Kidney tubule cell (primary cell): ENCODE measurements around the gene ADAT2.

Experiments used
- DNase-seq: peaks from one replicate; pipeline ENCODE4 v3.0.0-alpha.2; 2018; ENCODE audit warnings: low spot score

Gene ADAT2

DNA sequence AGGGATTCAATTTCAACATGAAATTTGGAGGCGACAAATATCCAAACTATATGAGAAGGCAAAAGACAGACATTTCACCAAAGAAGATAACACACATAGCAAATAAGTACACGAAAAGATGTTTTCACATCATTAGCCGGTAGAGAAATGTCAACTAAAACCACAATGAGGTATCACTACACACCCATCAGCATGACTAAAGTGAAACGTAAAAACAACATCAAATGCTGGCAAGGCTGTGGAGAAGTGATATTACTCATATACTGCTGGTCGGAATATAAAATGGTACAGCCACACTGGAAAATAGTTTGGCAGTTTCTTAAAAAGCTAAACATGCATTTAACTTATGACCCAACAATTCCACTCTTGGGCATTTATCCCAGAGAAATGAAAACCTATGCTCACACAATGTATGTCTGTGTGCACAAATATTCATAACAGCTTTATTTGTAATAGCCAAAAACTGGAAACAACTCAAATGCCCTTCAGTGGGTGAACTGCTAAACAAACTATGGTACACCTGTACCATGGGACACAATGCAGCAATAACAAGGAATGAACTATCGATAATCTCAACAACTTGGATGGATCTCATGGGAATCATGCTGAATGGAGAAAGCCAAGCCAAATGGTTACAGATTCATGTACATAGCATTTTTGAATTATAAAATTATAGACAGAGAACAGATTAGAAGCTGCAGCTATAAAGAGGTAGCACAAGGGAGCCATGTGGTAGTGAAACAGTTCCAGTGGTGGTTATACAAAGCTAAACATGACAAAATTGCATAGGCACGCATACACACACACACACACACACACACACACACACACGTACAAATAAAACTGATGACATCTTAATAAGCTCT lies 8.6 kb downstream of the ADAT2 start:
- DNase-seq, result no peak

GRCh38 chr6:143441010-143441409 lies 9.5 kb downstream of the ADAT2 start:
- no peak for DNase-seq

GRCh38 chr6:143432588-143432987 lies 17.9 kb downstream of the ADAT2 start:
- no peak for DNase-seq

DNA sequence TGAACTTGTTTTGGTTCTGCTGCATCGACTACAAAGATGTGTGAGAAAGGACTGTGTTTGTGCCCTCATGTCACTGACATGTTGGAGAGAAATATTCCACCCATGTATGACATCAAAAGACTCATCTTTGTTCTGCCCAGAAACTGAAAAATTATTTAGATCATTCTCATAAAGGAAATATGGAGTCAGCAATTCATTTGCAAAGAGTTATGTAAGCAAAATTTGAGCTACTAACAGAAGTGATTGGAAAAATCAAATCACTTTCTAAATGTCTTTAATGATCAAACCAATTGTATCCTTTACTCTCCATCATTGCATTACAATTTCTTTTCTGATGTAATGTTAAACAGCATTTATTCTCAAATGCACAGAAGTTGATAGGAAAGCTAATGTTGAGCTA lies 19.3 kb downstream of the ADAT2 start:
- DNase-seq, result no peak

DNA sequence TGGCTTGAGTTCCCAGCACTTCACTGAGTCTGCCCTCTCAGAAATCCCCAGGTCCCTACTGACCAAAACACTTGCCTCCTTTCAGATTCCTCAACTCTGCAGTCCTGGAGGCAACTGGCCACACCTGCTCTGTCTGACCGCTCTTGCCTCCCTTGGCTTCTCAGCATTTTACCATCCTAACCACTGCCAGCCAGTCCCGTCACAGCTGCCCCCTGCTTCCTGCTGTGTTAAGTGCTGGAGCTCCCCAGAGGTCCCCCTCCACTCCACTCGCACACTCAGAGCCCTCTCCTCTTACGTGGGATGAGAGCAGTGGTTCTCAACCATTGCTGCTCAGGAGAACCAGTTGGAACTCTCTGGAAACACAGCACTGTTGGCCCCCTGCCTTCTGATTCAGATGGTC lies 20.5 kb downstream of the ADAT2 start:
- no peak for DNase-seq

- DNase-seq, result peak; percentile 76
Measured at GRCh38 chr6:143427109-143427817, 23.2 kb downstream of the ADAT2 start.

GRCh38 chr6:143426026-143426425 lies 24.5 kb downstream of the ADAT2 start:
- no peak for DNase-seq

GRCh38 chr6:143419526-143419925 lies 31.0 kb downstream of the ADAT2 start:
- DNase-seq, result no peak

GRCh38 chr6:143414769-143415168 lies 35.7 kb downstream of the ADAT2 start:
- no peak for DNase-seq

DNA sequence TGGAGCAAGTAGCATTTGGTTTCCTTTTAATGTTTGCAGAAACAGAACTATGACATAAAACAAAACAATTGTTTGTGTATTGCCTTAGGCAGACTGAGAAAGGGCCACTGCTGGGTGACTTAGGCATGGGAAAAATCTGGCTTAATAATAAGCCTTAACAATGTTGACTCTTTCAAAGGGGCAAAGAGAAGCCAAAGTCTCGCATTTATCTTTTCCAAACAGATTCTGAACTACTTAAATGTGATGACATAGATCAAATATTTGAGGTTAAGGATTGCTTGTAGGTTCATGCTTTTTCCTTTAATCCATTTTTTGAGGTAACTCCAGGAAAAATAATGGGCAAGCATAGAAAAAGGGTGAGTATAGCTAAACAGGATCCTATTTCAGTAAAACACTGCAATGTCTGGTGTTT lies 39.6 kb downstream of the ADAT2 start:
- DNase-seq, result peak; percentile 30

DNA sequence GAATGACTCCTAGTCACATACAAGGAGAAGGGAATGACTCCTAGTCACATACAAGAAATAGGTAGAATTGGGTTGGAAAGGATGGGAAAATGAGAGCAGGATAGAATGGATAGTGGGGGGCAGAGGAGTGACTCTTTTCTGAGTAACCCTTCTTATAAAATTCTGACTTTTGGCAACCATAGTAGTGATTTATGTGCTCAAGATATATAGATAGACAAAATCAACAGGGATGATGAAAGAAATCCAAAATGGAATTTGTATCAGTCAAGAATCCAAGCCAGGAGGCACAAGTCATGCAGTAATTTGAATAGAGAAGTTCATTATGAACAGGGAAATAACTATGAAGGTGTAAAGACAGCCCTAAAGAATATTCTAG lies 41.7 kb downstream of the ADAT2 start:
- DNase-seq, result no peak

DNA sequence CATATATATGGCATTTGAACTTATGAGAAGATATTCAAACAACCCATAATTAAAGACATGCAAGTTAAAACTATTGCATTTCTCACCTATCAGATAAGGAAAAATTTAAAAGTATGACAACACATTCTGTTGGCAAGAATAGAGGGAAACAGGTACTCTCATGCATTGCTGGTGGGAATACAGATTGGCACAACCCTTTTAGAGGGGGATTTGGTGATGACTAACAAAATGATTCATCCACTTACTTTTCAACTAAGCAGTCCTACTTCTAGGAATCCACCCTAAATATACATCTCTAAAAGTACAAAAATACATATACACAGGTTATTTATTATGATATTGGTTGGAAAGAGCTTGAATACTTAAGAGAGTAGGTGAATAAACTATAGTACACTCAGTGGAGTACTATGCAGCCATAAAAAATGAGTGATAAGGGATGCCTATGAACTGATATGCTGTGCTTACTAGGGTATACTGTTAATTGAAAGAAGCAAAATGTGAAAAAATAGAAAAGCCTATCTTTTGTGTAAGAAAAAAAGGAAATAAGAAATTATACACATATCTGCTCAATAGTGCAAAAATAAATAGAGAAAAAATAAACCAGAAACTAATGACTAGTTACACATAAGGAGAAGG lies 42.2 kb downstream of the ADAT2 start:
- DNase-seq, result peak; percentile 35

DNA sequence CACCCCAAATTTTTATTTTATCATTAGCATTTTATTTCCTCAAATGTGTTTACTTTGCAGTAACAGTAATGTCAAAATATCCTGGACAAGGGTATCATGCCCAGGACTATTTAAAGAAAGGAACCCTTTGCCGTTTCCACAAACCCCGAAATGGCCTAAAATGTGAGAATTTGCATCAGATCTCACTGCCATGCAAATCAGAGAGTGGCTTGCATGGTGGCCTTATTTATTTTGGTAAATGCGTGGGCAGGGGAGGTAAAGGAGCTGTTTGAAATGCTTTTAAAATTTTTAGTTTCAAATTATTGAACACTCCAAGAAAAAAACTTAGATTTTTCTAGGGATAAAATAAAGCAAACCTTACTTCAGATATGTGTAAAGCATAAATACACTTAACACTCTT lies 43.8 kb downstream of the ADAT2 start:
- no peak for DNase-seq

- peak; percentile 66 for DNase-seq
Measured at GRCh38 chr6:143405373-143406154, 44.9 kb downstream of the ADAT2 start.

- no peak for DNase-seq
Measured at GRCh38 chr6:143402721-143403336, 47.7 kb downstream of the ADAT2 start.

- DNase-seq, result peak; percentile 33
Measured at GRCh38 chr6:143401636-143402370, 48.7 kb downstream of the ADAT2 start.

- DNase-seq, result no peak
Measured at GRCh38 chr6:143401068-143401446, 49.4 kb downstream of the ADAT2 start.

DNA sequence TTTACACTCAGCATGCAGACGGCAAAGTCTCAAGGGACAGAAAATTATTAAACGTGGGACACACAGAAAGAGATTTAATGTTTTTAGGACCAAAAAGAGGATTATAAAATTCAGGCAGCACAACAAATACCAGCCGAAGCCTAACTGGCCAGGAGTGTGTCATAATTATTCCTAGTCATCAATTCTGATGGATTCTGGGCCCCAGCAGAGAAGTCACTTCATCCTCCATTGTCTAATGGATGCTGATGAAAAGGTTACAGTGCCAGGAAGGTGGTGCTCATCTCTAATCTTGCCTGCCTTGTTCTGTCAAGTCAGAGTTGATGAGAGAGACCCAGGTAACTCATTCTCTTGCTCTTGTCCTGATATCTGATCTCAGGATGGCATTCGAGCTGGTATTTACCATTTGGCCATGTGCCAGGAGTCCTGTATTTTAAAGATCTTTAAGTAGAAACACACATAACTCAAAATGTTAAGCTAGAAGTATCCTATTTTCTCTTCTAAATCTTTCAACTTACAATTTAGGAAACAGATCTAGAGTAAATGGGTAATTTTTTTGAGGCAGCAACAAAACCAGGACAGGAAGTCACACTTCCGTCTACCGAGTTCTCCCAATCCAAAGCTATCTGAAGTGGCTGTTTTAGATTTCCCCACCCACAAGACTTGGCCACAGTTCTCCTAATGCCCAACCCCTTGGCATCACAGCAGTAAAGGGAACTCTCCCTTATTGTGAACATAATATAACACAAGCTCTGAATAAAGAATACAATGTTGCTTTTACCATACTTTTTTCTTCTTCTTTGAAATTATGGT lies 50.0 kb downstream of the ADAT2 start:
- DNase-seq, result peak; percentile 7

- DNase-seq, result no peak
Measured at GRCh38 chr6:143399775-143400174, 50.7 kb downstream of the ADAT2 start.

DNA sequence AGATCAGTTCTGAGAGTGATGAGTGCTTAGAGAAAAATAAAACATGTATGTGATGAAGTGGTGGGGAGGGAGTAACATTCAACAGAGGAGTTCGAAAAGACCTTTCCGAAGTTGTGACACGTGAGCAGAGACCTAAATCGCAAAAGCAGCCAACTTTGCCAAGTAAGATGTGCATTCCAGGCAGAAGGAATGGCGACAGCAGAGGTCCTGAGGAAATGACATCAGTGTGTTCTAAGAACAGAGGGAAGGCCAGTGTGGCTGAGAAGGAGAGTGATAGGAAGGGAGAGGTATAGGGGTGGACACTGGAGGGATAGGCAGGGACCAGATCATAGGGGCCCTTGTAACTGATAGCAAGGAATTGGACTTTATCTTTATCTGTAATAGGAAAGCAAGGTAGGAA lies 51.3 kb downstream of the ADAT2 start:
- DNase-seq, result peak; percentile 29
